ENCODE results near the gene STX11. TPM values are rescaled to one million over a fixed set of nuclear protein-coding genes. Genes with fewer than 3 reads are reported as not detected.

STX11 gene
- total RNA-seq, 1 experiment from 2014 or later = 0.69 TPM

- no TSS peak for BruUV-seq (replicated peaks)
These were observed 39.8 kb downstream of the STX11 start for GRCh38 chr6:144190080-144190479.

More at GRCh38 chr6:144190080-144190479, 39.8 kb downstream of the STX11 start:
- no peak for DNase-seq (ENCODE audit: low read depth, low spot score)
- no peaks in the 10 kb centered on the region for H3K27me3 ChIP-seq (ENCODE audit: insufficient read depth, low read length)
- H3K36me3 ChIP-seq (ENCODE audit: control insufficient read depth in 1 of 2, insufficient read depth in 2 of 2, low read length in 2 of 2) = no peaks in the 10 kb centered on the region
- intact Hi-C loops (cut with micrococcal nuclease) = no loop called here
- TF ChIP-seq SRF (IDR thresholded peaks at IDR 0.05; ENCODE audit: low read depth) (no peak), CBX3 (IDR thresholded peaks at IDR 0.05; ENCODE audit: low read depth) (no peak), POLR2A (IDR thresholded peaks at IDR 0.05; ENCODE audit: borderline replicate concordance, extremely low read depth, insufficient read depth, insufficient read length) (no peak), YY1 (IDR thresholded peaks at IDR 0.05; ENCODE audit: extremely low read depth, insufficient replicate concordance, low read depth, low read length) (no peak), SIN3A (IDR thresholded peaks at IDR 0.05; ENCODE audit: low read depth) (no peak), EZH2 (IDR thresholded peaks at IDR 0.05) (no peak), ELF1 (IDR thresholded peaks at IDR 0.05; ENCODE audit: borderline replicate concordance, low read depth) (no peak), SP1 (IDR thresholded peaks at IDR 0.05; ENCODE audit: low read depth) (no peak), TCF7L2 (IDR thresholded peaks at IDR 0.05; ENCODE audit: borderline replicate concordance, extremely low read depth, insufficient read depth, insufficient read length) (no peak), JUND (IDR thresholded peaks at IDR 0.05) (no peak), EZH2phosphoT487 (IDR thresholded peaks at IDR 0.05; ENCODE audit: borderline replicate concordance) (no peak), CEBPB (IDR thresholded peaks at IDR 0.05; ENCODE audit: low read depth) (no peak), POLR2AphosphoS5 (IDR thresholded peaks at IDR 0.05; ENCODE audit: low read depth, low read length) (no peak), FOSL1 (IDR thresholded peaks at IDR 0.05; ENCODE audit: low read depth) (no peak), RAD21 (IDR thresholded peaks at IDR 0.05; ENCODE audit: low read depth) (no peak)
- TF ChIP-seq, protein P1, sequence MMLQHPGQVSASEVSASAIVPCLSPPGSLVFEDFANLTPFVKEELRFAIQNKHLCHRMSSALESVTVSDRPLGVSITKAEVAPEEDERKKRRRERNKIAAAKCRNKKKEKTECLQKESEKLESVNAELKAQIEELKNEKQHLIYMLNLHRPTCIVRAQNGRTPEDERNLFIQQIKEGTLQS (IDR thresholded peaks at IDR 0.05) = no peak
- TF ChIP-seq, protein P2, sequence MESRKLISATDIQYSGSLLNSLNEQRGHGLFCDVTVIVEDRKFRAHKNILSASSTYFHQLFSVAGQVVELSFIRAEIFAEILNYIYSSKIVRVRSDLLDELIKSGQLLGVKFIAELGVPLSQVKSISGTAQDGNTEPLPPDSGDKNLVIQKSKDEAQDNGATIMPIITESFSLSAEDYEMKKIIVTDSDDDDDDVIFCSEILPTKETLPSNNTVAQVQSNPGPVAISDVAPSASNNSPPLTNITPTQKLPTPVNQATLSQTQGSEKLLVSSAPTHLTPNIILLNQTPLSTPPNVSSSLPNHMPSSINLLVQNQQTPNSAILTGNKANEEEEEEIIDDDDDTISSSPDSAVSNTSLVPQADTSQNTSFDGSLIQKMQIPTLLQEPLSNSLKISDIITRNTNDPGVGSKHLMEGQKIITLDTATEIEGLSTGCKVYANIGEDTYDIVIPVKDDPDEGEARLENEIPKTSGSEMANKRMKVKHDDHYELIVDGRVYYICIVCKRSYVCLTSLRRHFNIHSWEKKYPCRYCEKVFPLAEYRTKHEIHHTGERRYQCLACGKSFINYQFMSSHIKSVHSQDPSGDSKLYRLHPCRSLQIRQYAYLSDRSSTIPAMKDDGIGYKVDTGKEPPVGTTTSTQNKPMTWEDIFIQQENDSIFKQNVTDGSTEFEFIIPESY (IDR thresholded peaks at IDR 0.05; ENCODE audit: extremely low read depth, insufficient replicate concordance, low read length) = no peak
- TF ChIP-seq, protein P3, sequence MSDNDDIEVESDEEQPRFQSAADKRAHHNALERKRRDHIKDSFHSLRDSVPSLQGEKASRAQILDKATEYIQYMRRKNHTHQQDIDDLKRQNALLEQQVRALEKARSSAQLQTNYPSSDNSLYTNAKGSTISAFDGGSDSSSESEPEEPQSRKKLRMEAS (IDR thresholded peaks at IDR 0.05) = no peak
- TF ChIP-seq, protein P4, sequence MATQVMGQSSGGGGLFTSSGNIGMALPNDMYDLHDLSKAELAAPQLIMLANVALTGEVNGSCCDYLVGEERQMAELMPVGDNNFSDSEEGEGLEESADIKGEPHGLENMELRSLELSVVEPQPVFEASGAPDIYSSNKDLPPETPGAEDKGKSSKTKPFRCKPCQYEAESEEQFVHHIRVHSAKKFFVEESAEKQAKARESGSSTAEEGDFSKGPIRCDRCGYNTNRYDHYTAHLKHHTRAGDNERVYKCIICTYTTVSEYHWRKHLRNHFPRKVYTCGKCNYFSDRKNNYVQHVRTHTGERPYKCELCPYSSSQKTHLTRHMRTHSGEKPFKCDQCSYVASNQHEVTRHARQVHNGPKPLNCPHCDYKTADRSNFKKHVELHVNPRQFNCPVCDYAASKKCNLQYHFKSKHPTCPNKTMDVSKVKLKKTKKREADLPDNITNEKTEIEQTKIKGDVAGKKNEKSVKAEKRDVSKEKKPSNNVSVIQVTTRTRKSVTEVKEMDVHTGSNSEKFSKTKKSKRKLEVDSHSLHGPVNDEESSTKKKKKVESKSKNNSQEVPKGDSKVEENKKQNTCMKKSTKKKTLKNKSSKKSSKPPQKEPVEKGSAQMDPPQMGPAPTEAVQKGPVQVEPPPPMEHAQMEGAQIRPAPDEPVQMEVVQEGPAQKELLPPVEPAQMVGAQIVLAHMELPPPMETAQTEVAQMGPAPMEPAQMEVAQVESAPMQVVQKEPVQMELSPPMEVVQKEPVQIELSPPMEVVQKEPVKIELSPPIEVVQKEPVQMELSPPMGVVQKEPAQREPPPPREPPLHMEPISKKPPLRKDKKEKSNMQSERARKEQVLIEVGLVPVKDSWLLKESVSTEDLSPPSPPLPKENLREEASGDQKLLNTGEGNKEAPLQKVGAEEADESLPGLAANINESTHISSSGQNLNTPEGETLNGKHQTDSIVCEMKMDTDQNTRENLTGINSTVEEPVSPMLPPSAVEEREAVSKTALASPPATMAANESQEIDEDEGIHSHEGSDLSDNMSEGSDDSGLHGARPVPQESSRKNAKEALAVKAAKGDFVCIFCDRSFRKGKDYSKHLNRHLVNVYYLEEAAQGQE (IDR thresholded peaks at IDR 0.05; ENCODE audit: low read depth) = no peak
- TF ChIP-seq, protein P5, sequence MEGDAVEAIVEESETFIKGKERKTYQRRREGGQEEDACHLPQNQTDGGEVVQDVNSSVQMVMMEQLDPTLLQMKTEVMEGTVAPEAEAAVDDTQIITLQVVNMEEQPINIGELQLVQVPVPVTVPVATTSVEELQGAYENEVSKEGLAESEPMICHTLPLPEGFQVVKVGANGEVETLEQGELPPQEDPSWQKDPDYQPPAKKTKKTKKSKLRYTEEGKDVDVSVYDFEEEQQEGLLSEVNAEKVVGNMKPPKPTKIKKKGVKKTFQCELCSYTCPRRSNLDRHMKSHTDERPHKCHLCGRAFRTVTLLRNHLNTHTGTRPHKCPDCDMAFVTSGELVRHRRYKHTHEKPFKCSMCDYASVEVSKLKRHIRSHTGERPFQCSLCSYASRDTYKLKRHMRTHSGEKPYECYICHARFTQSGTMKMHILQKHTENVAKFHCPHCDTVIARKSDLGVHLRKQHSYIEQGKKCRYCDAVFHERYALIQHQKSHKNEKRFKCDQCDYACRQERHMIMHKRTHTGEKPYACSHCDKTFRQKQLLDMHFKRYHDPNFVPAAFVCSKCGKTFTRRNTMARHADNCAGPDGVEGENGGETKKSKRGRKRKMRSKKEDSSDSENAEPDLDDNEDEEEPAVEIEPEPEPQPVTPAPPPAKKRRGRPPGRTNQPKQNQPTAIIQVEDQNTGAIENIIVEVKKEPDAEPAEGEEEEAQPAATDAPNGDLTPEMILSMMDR (IDR thresholded peaks at IDR 0.05 in 2 of 3, conservative IDR thresholded peaks at IDR 0.05 in 1 of 3; ENCODE audit: borderline replicate concordance in 1 of 3, insufficient read depth in 1 of 3, low read depth in 2 of 3, low read length in 2 of 3) = no peak
- H3K4me3 ChIP-seq (replicated peaks in 1 of 2; ENCODE audit: low read depth in 1 of 2, low read length in 2 of 2) = no peak overlapping the region
- H3K9me3 ChIP-seq (ENCODE audit: control insufficient read depth in 1 of 2, insufficient read depth in 1 of 2, low read depth in 1 of 2, low read length in 2 of 2) = no peaks in the 10 kb centered on the region
- H4K20me1 ChIP-seq (ENCODE audit: insufficient read depth) = no peaks in the 10 kb centered on the region
- RAD21 ChIA-PET (ENCODE audit: low non-redundant PET in 1 of 2, low total read pairs in 2 of 2, uncharacterized antibody in 2 of 2, unreplicated experiment in 2 of 2) = no interaction called here
- no peaks in the 10 kb centered on the region; the same call in 1 of the 2 replicates for H3K9me2 ChIP-seq (ENCODE audit: insufficient read depth)
- H3K79me2 ChIP-seq (ENCODE audit: insufficient read depth, low read length) = no peaks in the 10 kb centered on the region
- H2AFZ ChIP-seq (ENCODE audit: low read depth, low read length, poor library complexity, severe bottlenecking) = no peak overlapping the region
- no peaks in the 10 kb centered on the region for H3K4me1 ChIP-seq (ENCODE audit: control insufficient read depth in 1 of 2, insufficient read depth in 2 of 2, low read length in 2 of 2)
- H3K27ac ChIP-seq (ENCODE audit: low read depth, low read length) = no peak overlapping the region
- no peak for ATAC-seq
- H3K9ac ChIP-seq (ENCODE audit: low read length) = no peak overlapping the region
- POLR2A ChIA-PET = no interaction called here
- no peak overlapping the region for H3K4me2 ChIP-seq (ENCODE audit: low read length)
- CTCF ChIA-PET = interaction anchor here (0.6 kb wide), 1 partner anchor 292 kb away, joined by 3 read pairs; no protein-coding TSS in a partner anchor
